GM21825 (cell line): ENCODE data around the gene BANF2.

ENCODE experiments used
- ATAC-seq: cut with Tn5 transposase; IDR thresholded peaks from one replicate; pipeline ENCODE4 v1.9.1; 2021; ENCODE audit warnings: mild to moderate bottlenecking, moderate library complexity; ENCODE audit not compliant: unreplicated experiment

The BANF2 gene

DNA sequence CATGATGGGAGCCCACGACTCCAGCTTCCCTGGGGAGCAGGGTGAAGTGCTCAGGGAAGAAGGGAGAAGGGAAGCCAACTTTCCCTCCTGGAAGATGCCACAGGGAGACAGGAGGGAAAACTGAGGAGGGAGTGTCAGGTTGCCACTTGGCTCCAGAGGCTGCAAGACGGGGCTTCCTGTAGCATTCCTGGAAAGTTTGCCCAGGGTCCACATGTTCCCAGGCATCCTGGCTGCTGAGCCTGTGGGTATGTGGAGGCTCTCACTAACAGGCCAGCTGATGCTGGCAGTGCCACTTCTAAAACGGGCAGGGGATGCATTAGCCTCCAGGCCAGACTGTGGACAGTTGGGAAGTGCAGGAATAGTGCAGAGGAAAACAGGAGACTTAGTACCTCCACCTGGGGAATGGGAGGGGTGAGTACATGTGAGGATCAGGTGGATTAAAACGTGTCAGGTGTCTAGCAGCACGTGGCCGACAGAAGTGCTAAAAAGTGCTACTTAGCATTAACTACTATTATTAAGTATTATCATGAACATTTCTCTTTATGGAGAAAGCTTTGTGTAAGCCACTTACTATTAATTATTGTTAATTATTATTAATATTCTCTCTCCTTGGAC, 33.2 kb downstream of the BANF2 start:
- no peak for ATAC-seq

DNA sequence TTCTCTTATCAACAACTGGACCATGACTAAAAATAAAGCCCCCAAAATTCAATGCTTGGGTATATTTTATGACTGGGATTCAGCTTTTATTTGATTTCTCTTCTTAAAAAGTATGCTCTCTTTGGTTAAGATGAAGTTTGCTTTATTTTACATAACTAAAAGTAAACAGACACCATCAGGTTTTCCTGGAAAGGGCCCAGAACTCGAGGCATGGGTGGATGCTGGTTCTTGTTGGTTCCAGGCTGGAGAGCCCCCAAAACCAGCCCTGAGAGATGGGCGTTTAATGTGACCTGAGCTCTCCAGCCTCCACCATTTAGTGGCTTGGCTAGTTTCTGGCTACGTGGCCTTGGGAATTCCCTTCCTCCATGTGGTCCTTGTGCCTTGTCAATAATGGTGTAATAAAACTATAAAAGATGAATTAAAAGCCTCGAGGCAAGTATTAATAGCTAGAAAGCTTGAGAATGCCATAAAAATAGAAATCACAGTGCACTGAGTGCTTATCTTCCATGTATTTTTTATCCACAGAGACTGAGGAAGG, 34.1 kb downstream of the BANF2 start:
- no peak for ATAC-seq

DNA sequence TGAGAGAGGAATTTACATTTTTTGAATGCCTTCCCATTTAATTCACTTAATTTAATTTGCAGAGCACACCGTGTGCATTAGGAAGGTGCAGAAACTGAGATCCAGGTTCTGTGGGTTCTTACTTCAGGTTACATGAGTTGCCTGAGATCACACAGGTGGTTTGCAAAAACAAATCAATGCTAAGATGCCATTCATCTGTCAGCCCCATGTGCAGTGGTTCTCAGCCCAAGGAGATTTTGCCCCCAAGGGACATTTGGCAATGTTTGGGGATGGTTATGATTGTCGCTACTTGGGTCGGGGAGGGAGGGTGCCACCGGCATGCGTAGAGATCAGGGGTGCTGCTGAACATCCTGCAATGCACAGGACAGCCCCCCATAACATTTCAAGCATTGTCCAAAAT, 34.6 kb downstream of the BANF2 start:
- ATAC-seq, result no peak

DNA sequence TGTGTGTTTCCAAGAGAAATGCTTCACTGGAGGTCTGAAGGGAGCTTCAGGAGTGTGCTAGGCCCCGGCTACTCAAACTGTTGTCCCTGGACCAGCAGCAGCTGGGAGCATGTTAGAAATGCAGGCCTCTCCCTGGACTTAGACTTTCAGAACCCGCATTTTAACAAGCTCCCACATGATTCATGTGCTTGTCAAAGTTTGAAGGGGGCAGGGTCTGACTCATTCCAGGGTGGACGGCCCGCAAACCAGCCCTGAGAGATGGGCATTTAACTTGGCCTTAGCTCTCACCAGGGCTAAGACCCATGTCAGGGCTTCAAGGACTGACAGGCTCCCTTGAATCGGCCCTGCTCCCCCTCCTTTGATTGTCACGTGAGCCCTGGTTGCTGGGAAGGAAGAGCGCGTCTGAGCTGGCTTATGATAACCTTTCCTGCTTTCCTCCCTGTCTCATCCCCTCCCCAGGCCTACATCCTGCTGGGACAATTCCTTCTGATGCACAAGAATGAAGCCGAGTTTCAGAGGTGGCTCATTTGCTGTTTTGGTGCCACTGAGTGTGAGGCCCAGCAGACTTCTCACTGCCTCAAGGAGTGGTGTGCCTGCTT, 35.5 kb downstream of the BANF2 start:
- ATAC-seq, result no peak

DNA sequence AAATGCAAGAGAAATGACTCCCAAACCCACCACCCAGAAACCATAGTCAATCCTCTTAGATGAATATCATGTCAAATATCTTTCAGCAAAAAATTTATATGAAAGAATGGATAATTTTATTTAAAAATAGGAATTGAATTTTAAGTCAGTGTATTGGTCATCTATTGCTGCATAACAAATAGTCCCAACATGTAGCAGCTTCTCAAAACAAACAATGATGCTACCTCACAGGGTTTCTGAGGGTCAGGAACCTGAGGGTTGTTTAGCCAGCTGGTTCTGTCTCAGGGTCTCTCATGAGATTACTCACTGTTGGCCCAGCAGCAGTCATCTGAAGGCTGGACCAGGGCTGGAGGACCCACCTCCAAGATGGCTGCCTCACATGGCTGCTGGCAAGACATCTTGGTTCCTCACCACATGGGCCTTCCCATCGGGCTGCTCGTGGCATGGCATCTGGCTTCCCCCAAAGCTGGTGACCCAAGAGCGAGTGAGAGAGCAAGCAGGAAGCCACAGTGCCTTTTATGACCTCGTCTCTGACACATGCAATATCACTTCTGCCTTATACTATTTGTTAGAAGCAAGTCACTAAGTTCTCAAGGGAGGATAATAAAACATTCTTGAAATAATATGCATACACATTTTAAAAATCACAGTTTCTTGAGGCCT, 36.3 kb downstream of the BANF2 start:
- ATAC-seq, result no peak

DNA sequence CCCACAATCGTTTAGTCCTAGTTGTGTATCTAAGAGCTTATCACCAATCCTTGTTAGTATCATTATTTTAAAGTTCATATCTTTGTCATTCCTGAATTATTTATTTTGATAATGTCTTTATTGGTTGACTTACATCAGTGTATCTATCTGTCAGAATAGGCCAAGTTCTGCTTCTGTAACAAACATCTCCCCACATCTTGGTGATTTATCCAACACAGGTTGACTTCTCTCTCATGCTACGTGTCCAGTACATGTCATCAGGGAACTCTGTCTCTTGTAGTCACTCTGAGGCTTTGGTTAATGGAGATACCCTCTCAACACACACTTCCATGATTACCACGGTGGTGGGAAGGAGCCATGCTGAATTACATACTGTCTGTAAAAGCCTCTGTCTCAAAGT, 38.4 kb downstream of the BANF2 start:
- ATAC-seq, result no peak

DNA sequence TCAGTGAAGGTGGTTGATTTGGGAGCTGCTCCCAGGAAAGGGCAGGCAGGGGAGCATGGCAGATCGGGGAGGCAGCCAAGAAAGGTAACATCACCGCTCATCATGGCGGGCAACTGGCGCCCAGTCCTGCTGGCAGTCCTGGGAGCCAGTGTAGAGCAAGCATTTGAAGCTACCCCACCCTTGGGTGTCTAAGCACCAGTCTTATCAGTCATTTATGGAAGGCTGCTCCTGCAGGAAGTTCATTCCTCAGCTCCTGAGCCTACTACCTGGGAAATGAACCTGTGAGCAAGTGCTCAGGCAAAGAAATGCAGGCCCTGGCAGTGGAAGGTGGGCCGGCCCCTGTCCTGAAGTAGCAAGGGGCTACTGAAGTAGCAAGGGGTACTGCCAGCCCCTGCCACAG, 41.5 kb downstream of the BANF2 start:
- no peak for ATAC-seq

DNA sequence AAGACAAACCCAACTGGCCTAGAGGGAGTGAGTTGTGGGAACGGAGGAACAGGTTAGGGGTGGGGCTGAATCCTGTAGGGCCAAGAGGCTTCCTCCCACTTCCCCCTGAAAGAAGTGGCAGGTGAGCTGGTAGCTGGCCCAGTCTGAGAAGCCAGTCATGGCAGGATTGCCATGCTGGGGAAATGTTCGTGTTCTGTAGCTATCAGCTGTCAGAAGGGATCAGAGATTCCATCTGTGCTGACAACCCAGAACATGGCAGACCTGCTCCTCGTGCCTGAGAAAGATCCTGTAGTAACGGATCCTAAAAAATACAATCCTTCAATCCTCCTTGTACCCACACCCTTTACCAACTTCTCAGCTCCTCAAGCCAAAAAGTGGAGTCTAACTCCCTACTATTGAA, 43.0 kb downstream of the BANF2 start:
- ATAC-seq, result no peak

DNA sequence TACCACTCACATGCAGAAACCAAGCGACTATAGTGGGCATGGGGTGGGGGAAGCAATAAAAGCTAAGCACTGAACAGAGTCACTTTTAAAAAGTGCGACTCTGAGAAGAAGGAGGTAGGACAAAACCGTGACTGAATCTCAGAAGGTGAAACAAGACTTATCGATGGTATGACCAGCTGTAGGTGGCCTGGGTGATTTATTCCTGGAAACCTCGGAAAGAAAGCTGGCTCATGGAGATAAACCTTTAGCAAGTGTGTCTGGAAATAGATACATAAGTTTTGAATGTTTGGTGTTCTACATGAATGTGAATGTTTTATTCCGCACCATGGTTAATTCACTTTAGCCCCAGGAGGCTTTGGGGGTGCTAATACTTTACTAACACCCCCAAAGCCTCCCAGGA, 43.9 kb downstream of the BANF2 start:
- ATAC-seq, result no peak

DNA sequence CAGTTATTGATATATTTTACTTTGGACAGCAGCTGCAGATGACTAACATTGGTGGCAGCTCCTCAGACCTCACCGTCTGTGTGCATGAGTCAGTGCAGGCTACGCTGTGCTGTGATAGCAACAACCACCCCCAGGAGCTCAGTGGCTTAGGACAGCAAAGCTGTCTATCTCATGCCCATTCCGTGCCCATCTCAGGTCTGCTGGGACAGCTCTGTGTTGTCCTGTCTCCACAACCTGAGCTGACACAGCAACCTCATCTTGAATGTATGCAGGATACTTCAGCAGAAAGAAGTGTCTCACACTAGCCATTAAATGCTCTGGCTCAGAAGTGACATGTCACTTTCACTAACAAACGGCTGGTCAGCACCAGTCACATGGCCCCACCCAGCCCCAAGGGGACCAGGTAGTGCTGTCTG, 47.7 kb downstream of the BANF2 start:
- ATAC-seq, result no peak

DNA sequence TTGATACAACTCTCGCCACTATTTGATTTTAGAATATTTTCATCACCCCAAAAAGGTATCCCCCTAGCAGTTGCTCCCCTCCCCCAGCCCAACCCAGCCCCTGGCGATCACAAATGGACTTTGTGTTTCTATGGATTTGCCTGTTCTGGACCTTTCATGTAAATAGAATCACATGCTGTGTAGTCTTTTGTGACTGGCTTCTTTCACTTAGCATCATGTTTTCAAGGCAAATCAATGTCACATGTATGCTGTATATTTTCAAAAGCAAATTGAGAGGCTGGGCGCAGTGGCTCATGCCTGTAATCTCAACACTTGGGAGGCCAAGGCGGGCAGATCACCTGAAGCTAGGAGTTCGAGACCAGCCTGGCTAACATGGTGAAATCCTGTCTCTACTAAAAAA, 48.5 kb downstream of the BANF2 start:
- no peak for ATAC-seq

DNA sequence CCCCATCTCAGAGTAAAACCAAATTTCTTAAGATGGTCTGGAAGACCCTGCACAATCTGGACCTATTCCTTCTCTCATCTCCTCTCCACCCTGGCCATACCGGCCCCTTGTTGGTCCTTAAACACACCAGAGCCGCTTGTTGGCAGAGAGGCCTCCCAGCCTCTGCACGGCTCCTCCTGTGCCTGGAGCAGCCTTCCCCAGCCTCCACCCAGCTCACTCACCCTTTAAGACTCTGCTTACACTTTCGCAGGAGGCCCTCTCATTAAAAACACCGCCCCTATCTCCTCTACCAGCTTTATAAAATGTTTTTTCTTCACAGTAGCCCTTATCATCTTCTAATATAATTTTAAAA, 49.8 kb downstream of the BANF2 start:
- no peak for ATAC-seq

DNA sequence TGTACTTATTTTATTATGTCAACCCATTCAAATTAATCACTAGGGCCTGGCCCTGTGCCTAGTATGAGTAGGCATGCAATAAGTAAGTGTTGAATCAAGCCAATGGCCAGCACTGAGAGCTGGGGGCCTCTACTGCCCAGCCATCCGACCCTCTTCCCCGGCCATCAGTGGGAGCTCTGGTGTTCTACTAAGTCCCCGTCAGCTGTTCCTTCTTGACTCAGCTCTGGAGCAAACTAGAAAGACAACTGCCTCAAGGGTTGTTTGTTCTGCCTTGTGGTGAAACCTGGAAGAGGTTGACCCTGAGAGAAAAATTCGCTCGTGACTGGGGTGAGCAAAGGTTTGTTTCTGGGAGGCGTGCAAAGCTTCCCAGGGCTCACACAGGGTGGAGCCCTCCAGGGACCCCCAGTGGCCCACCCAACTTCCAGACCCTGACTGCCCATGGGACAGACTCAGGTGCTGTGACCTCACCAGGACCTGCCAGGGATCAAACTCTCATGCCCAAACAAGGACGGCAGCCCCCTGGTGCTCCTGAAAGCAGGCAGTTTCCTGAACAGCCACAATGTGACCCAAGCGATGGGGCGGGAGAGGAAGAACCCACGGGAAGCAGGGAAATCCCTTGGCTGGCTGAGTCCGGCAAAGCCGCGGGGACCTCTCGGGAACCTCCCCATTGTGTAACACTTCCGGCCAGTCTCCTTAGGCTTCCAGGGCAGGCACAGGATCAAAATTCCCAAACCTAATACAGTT, 50.4 kb downstream of the BANF2 start:
- no peak for ATAC-seq

DNA sequence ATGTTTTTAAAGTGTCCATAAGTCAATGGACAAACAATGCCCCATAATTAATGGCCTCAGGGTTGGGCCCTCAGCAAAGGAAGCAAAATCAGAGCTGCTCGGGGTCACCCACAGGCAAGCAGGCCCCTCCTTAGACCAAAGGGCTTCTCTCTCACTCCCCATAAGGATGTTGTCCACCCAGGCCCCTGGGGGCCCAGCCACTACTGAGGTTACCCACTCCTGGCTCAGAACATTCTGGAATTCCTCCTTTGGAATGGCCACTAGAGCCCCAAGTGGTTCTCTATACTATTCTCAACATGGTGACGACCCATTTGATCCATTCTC, 50.9 kb downstream of the BANF2 start:
- no peak for ATAC-seq

DNA sequence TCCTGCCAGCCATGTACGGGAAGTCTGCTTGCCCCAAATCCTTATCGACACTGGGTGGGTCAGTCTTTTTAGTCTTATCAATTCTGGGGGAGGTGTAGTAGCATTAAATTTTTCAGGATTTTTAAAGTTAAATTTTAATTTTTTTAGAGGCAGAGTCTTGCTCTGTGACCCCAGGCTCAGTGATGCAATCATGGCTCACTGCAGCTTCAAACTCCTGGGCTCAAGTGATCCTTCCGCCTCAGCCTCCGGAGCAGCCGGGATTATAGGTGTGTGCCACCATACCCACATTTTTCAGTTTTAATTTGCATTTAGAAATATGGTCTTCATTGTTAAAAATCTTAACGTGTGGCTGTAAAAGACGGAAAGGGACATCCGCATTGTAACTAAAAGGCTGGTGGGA, 51.9 kb downstream of the BANF2 start:
- ATAC-seq, result no peak

DNA sequence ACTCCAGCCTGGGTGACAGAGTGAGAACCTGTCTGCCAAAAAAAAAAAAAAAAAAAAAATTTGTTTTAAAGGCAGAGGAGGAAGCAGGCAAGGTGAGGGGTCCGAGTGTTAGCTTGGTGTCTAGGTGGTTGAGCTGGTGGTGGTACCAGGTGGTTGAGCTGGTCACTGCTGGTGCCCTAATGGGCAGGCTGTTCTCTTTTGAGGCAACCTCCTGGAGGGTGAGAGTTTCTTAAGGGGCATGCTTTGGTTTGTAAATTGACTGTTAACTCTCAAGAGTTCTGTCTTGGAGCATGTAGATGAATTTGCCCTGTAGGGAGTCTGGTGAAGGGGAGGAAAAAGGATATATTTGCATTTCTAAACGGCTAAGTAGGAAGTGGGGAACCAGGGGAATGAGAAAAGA, 52.7 kb downstream of the BANF2 start:
- no peak for ATAC-seq

DNA sequence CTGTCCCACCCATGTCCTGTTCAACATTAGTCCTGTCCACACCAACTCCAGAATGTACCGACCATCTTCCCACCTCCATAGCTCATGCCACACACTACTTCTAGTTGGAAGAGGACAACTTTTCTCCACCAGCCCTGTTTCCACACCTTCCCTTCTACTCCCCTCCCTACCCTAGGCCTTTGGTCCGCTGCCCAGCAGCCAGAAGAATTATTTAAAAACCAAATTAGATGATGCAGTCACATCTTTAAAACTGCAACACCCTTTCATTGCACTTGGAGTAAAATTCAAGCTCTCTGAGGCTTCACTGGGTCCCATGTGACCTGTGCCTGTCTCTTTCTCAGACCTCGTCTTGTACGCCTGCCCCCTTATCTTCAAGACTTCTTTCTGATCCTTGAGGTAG, 53.8 kb downstream of the BANF2 start:
- ATAC-seq, result no peak

DNA sequence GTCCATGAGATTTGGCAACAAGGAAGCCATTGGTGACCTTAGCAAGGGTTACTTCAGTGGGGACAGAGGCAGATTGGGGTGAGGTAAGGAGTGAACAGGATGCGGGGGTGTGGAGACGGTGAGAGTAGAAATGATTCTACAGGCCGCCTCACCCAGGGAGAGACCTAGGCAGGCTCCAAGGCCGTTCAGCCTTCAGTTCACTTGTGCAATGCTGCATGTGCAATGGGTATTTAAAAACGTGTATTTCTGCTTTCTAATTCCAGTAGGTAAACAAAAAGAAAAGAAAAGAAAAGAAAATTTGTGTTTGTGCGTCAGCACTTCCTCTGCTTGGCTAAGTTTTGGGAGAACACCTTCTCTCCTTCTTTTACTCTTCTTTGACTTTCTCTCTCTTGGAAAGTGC, 56.8 kb downstream of the BANF2 start:
- ATAC-seq, result no peak

DNA sequence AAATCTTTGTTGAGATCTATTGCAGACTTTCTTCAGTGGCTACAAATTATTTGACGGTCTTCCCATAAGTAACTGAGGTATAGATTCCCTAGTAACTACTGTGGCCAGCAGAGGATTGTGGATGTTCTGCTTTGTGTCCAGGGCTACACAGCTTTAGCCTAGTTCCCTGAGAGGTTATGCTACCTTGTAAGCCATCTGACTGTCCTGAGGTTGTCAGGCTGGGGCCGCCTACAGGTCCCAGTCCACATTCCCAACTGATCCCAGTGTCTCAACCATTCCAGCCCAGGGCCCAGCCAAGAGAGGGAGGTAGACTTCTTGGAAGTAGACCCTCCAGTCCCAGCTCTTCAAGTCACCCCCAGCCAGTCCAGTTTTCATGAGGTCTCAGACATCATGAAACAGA, 57.7 kb downstream of the BANF2 start:
- ATAC-seq, result no peak

DNA sequence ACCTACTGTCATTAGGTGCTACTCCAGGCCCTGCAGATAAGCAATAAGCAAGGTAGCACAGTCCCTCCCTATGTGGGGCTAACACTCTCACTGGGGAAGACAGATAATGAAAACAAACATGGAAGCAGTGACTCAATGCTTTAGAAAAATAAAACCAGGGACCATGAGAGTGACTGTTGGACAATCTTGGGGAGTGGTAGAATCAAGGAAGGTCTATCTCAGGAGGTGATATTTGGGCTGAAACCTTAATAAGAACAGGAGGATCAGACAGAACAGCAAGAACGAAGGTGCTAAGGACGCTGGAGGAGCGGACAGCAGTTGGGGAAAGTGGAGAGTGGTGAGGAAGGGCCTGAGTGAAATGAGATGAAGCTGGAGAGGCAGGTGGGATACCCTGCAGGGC, 58.2 kb downstream of the BANF2 start:
- no peak for ATAC-seq

DNA sequence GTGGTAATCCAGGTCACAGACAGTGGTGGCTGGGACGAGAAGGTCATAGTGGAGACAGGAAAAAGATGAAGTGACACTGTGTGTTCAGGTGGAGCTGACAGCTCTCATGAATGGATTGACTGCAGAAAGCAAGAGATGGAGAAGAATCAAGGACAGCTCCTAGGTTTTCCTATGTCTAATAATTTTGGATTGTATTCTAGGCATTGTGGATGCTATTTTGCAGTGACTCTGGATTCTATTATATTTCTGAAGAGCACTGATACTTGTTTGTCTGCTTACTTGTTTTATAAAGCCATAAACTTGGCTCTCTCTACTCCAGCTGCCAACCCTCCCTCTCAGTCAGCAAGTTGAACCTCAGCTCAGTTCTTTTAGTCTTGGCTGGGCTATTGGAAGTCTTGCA, 58.7 kb downstream of the BANF2 start:
- ATAC-seq, result no peak

DNA sequence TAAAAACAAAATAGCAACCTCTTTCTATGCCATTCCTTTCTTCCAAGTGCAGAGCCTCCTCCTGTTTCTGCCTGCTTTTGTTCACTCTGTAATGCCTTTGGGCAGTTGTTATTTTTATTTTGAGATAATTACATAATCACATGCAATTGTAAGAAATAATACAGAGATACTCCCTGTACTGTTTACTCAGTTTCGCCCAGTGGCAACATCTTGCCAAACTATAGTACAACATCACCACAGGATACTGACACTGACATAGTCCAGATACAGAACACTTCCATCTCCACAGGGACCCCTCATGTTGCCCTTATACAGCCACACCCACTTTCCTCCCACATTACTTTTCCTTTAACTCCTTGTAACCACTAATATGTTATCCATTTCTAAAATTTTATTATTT, 59.7 kb downstream of the BANF2 start:
- ATAC-seq, result no peak
